HEK293 (cell line): Measurements from ENCODE around the gene MRPS11.

Experiments used
- FEZF1 ChIP-seq: fragments of 450-650 bp; formaldehyde crosslinking; IDR thresholded peaks from 2 replicates; pipeline ENCODE4 v1.5.1; 2016; ENCODE audit warnings: missing biosample characterization, missing genetic modification characterization
- KLF1 ChIP-seq: fragments of 450-650 bp; formaldehyde crosslinking; IDR thresholded peaks from 2 replicates; pipeline ENCODE4 v1.5.1; 2016; ENCODE audit warnings: missing biosample characterization, missing genetic modification characterization
- KLF7 ChIP-seq: fragments of 450-650 bp; formaldehyde crosslinking; IDR thresholded peaks from 2 replicates; pipeline ENCODE4 v1.5.1; 2016; ENCODE audit warnings: missing biosample characterization, missing genetic modification characterization, borderline replicate concordance
- MEIS1 ChIP-seq: sonication (generic); formaldehyde crosslinking; IDR thresholded peaks from 2 replicates; pipeline ENCODE4 v1.8.1; 2022; ENCODE audit warnings: missing genetic modification reagents, mild to moderate bottlenecking, borderline replicate concordance
- SETDB1 ChIP-seq: IDR thresholded peaks from one replicate; pipeline ENCODE4 v1.6.1; 2017; ENCODE audit warnings: mild to moderate bottlenecking, low read length, moderate library complexity, mixed read lengths; ENCODE audit not compliant: insufficient read length
- SP3 ChIP-seq: fragments of 450-650 bp; formaldehyde crosslinking; IDR thresholded peaks from 2 replicates; pipeline ENCODE4 v1.5.1; 2016; ENCODE audit warnings: missing biosample characterization, missing genetic modification characterization
- ZFHX2 ChIP-seq: fragments of 450-650 bp; formaldehyde crosslinking; conservative IDR thresholded peaks from 2 replicates; pipeline ENCODE4 v1.5.1; 2016; ENCODE audit warnings: missing biosample characterization, missing genetic modification characterization
- ZNF112 ChIP-seq: fragments of 450-650 bp; formaldehyde crosslinking; IDR thresholded peaks from 2 replicates; pipeline ENCODE4 v1.5.0; 2017; ENCODE audit warnings: missing biosample characterization, missing genetic modification characterization
- ZNF155 ChIP-seq: fragments of 450-650 bp; formaldehyde crosslinking; IDR thresholded peaks from 2 replicates; pipeline ENCODE4 v1.5.1; 2016; ENCODE audit warnings: missing biosample characterization, missing genetic modification characterization
- ZNF184 ChIP-seq: fragments of 450-650 bp; IDR thresholded peaks from 2 replicates; pipeline ENCODE4 v1.5.1; 2018; ENCODE audit warnings: missing biosample characterization, mild to moderate bottlenecking, missing genetic modification characterization
- ZNF239 ChIP-seq: fragments of 450-650 bp; formaldehyde crosslinking; IDR thresholded peaks from 2 replicates; pipeline ENCODE4 v1.5.1; 2016; ENCODE audit warnings: missing biosample characterization, missing genetic modification characterization
- ZNF501 ChIP-seq: fragments of 450-650 bp; formaldehyde crosslinking; IDR thresholded peaks from 2 replicates; pipeline ENCODE4 v1.5.1; 2016; ENCODE audit warnings: missing biosample characterization, missing genetic modification characterization
- ZNF529 ChIP-seq: fragments of 450-650 bp; formaldehyde crosslinking; IDR thresholded peaks from 2 replicates; pipeline ENCODE4 v1.5.1; 2017; ENCODE audit warnings: missing genetic modification characterization, missing biosample characterization; ENCODE audit not compliant: insufficient replicate concordance
- ZNF677 ChIP-seq: fragments of 450-650 bp; IDR thresholded peaks from 2 replicates; pipeline ENCODE4 v1.5.0; 2018; ENCODE audit warnings: missing biosample characterization, mild to moderate bottlenecking, missing genetic modification characterization, moderate library complexity
- ZNF785 ChIP-seq: fragments of 450-650 bp; formaldehyde crosslinking; IDR thresholded peaks from 2 replicates; pipeline ENCODE4 v1.5.1; 2016; ENCODE audit warnings: missing biosample characterization, missing genetic modification characterization
- TF ChIP-seq, protein P1 (sequence below): fragments of 450-650 bp; formaldehyde crosslinking; IDR thresholded peaks from 2 replicates; pipeline ENCODE4 v1.5.1; 2016; ENCODE audit warnings: missing biosample characterization, missing genetic modification characterization, low read depth
- TF ChIP-seq, protein P2 (sequence below): fragments of 450-650 bp; formaldehyde crosslinking; IDR thresholded peaks from 2 replicates; pipeline ENCODE4 v1.5.1; 2016; ENCODE audit warnings: missing biosample characterization, missing genetic modification characterization
- TF ChIP-seq, protein P3 (sequence below): fragments of 450-650 bp; formaldehyde crosslinking; IDR thresholded peaks from 2 replicates; pipeline ENCODE4 v1.5.1; 2016; ENCODE audit warnings: missing biosample characterization, missing genetic modification characterization, low read depth
- TF ChIP-seq, protein P4 (sequence below): fragments of 450-650 bp; formaldehyde crosslinking; conservative IDR thresholded peaks from 2 replicates; pipeline ENCODE4 v1.5.1; 2016; ENCODE audit warnings: low read depth, missing biosample characterization, missing genetic modification characterization
- TF ChIP-seq, protein P5 (sequence below): fragments of 450-650 bp; formaldehyde crosslinking; IDR thresholded peaks from 2 replicates; pipeline ENCODE4 v1.5.1; 2016; ENCODE audit warnings: missing biosample characterization, missing genetic modification characterization
- TF ChIP-seq, protein P6 (sequence below): fragments of 450-650 bp; formaldehyde crosslinking; IDR thresholded peaks from 2 replicates; pipeline ENCODE4 v1.5.1; 2017; ENCODE audit warnings: missing biosample characterization, mild to moderate bottlenecking, missing genetic modification characterization, moderate library complexity
- TF ChIP-seq, protein P7 (sequence below): fragments of 450-650 bp; IDR thresholded peaks from 2 replicates; pipeline ENCODE4 v1.5.1; 2018; ENCODE audit warnings: missing biosample characterization, mild to moderate bottlenecking, missing genetic modification characterization

The MRPS11 gene

DNA sequence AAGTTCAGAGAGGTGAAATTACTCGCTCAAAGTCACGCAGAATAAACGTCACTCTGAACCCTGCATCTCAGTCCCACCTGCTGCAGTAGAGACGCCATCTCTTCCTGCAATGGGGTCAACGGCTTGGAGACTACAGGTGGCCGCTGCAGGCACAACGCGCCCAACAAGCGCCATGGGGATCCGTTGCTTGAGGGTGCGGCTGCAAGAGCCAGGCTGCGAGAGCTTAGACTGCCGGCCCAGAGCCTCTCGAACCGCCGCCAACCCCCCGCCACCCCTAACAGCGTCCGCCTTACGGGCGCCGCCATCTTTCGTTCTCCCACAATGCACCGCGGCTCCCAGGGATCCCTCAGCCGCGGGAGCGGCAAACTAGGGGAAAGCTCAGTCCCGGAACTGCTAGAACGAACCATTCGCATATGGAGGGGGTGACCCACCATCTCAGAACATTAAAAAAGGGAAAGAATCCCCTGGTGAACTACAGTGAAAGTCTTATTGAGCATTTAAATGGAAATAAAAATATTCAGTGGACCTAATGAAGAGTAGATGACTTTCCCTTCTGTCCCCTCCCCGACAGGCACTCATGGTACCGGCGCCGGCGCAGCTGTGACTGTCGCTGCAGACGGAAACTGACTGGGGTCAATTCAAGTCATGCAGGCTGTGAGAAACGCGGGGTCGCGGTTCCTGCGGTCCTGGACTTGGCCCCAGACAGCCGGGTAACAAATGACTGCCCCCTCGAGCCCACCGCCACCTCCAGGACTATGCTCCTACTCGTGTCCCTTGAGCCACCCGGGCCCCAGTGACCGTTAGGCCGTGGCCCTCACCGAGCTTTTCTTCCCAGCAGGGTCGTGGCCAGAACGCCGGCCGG lies at the start of gene MRPS11, which contains the start of gene MRPL46 (continued):
- TF ChIP-seq, protein P1, sequence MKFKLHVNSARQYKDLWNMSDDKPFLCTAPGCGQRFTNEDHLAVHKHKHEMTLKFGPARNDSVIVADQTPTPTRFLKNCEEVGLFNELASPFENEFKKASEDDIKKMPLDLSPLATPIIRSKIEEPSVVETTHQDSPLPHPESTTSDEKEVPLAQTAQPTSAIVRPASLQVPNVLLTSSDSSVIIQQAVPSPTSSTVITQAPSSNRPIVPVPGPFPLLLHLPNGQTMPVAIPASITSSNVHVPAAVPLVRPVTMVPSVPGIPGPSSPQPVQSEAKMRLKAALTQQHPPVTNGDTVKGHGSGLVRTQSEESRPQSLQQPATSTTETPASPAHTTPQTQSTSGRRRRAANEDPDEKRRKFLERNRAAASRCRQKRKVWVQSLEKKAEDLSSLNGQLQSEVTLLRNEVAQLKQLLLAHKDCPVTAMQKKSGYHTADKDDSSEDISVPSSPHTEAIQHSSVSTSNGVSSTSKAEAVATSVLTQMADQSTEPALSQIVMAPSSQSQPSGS (tag by site-specific recombination) = 0 out of 2 replicates have a peak, but pooled peaks have one; percentile 9
- TF ChIP-seq ZNF529 = no peak
- TF ChIP-seq ZNF501 (tag by site-specific recombination) = peak; percentile 68
- TF ChIP-seq, protein P2, sequence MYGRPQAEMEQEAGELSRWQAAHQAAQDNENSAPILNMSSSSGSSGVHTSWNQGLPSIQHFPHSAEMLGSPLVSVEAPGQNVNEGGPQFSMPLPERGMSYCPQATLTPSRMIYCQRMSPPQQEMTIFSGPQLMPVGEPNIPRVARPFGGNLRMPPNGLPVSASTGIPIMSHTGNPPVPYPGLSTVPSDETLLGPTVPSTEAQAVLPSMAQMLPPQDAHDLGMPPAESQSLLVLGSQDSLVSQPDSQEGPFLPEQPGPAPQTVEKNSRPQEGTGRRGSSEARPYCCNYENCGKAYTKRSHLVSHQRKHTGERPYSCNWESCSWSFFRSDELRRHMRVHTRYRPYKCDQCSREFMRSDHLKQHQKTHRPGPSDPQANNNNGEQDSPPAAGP (tag by site-specific recombination) = peak; percentile 31; the same call in 1 of the 2 replicates
- peak; percentile 42 for TF ChIP-seq SP3 (tag by site-specific recombination)
- TF ChIP-seq, protein P3, sequence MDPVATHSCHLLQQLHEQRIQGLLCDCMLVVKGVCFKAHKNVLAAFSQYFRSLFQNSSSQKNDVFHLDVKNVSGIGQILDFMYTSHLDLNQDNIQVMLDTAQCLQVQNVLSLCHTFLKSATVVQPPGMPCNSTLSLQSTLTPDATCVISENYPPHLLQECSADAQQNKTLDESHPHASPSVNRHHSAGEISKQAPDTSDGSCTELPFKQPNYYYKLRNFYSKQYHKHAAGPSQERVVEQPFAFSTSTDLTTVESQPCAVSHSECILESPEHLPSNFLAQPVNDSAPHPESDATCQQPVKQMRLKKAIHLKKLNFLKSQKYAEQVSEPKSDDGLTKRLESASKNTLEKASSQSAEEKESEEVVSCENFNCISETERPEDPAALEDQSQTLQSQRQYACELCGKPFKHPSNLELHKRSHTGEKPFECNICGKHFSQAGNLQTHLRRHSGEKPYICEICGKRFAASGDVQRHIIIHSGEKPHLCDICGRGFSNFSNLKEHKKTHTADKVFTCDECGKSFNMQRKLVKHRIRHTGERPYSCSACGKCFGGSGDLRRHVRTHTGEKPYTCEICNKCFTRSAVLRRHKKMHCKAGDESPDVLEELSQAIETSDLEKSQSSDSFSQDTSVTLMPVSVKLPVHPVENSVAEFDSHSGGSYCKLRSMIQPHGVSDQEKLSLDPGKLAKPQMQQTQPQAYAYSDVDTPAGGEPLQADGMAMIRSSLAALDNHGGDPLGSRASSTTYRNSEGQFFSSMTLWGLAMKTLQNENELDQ (tag by site-specific recombination) = no peak
- no peak for TF ChIP-seq ZNF677
- TF ChIP-seq, protein P4, sequence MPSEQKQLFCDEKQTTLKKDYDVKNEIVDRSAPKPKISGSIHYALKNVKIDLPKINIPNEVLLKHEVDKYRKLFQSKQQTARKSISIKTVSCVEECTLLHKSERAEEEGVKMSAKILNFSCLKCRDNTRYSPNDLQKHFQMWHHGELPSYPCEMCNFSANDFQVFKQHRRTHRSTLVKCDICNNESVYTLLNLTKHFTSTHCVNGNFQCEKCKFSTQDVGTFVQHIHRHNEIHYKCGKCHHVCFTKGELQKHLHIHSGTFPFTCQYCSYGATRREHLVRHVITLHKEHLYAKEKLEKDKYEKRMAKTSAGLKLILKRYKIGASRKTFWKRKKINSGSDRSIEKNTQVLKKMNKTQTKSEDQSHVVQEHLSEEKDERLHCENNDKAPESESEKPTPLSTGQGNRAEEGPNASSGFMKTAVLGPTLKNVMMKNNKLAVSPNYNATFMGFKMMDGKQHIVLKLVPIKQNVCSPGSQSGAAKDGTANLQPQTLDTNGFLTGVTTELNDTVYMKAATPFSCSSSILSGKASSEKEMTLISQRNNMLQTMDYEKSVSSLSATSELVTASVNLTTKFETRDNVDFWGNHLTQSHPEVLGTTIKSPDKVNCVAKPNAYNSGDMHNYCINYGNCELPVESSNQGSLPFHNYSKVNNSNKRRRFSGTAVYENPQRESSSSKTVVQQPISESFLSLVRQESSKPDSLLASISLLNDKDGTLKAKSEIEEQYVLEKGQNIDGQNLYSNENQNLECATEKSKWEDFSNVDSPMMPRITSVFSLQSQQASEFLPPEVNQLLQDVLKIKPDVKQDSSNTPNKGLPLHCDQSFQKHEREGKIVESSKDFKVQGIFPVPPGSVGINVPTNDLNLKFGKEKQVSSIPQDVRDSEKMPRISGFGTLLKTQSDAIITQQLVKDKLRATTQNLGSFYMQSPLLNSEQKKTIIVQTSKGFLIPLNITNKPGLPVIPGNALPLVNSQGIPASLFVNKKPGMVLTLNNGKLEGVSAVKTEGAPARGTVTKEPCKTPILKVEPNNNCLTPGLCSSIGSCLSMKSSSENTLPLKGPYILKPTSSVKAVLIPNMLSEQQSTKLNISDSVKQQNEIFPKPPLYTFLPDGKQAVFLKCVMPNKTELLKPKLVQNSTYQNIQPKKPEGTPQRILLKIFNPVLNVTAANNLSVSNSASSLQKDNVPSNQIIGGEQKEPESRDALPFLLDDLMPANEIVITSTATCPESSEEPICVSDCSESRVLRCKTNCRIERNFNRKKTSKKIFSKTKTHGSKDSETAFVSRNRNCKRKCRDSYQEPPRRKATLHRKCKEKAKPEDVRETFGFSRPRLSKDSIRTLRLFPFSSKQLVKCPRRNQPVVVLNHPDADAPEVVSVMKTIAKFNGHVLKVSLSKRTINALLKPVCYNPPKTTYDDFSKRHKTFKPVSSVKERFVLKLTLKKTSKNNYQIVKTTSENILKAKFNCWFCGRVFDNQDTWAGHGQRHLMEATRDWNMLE = peak; percentile 58
- no peak for TF ChIP-seq KLF7 (tag by site-specific recombination)
- TF ChIP-seq, protein P5, sequence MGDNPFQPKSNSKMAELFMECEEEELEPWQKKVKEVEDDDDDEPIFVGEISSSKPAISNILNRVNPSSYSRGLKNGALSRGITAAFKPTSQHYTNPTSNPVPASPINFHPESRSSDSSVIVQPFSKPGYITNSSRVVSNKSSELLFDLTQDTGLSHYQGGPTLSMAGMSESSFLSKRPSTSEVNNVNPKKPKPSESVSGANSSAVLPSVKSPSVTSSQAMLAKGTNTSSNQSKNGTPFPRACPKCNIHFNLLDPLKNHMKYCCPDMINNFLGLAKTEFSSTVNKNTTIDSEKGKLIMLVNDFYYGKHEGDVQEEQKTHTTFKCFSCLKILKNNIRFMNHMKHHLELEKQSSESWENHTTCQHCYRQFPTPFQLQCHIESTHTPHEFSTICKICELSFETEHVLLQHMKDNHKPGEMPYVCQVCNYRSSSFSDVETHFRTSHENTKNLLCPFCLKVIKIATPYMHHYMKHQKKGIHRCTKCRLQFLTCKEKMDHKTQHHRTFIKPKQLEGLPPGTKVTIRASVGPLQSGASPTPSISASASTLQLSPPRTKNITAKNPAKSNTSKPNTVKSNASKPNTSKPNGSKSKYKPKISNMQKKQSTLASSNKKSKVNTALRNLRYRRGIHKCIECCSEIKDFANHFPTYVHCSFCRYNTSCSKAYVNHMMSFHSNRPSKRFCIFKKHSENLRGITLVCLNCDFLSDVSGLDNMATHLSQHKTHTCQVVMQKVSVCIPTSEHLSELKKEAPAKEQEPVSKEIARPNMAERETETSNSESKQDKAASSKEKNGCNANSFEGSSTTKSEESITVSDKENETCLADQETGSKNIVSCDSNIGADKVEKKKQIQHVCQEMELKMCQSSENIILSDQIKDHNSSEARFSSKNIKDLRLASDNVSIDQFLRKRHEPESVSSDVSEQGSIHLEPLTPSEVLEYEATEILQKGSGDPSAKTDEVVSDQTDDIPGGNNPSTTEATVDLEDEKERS (tag by site-specific recombination) = no peak
- TF ChIP-seq MEIS1 (CRISPR knock-in tag) = no peak
- no peak for TF ChIP-seq ZNF239 (tag by site-specific recombination)
- TF ChIP-seq ZNF155 (tag by site-specific recombination) = no peak
- TF ChIP-seq ZNF785 (tag by site-specific recombination) = no peak
- TF ChIP-seq, protein P6, sequence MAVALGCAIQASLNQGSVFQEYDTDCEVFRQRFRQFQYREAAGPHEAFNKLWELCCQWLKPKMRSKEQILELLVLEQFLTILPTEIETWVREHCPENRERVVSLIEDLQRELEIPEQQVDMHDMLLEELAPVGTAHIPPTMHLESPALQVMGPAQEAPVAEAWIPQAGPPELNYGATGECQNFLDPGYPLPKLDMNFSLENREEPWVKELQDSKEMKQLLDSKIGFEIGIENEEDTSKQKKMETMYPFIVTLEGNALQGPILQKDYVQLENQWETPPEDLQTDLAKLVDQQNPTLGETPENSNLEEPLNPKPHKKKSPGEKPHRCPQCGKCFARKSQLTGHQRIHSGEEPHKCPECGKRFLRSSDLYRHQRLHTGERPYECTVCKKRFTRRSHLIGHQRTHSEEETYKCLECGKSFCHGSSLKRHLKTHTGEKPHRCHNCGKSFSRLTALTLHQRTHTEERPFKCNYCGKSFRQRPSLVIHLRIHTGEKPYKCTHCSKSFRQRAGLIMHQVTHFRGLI = peak; percentile 29; the same call in 1 of the 2 replicates
- no peak for TF ChIP-seq FEZF1 (tag by site-specific recombination)
- no peak for TF ChIP-seq KLF1 (tag by site-specific recombination)
- TF ChIP-seq ZNF184 (tag by site-specific recombination) = no peak; the same call in 1 of the 2 replicates
- TF ChIP-seq SETDB1 = no peak
- TF ChIP-seq ZFHX2 (tag by site-specific recombination) = no peak
- TF ChIP-seq, protein P7, sequence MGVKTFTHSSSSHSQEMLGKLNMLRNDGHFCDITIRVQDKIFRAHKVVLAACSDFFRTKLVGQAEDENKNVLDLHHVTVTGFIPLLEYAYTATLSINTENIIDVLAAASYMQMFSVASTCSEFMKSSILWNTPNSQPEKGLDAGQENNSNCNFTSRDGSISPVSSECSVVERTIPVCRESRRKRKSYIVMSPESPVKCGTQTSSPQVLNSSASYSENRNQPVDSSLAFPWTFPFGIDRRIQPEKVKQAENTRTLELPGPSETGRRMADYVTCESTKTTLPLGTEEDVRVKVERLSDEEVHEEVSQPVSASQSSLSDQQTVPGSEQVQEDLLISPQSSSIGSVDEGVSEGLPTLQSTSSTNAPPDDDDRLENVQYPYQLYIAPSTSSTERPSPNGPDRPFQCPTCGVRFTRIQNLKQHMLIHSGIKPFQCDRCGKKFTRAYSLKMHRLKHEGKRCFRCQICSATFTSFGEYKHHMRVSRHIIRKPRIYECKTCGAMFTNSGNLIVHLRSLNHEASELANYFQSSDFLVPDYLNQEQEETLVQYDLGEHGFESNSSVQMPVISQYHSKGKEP = peak; percentile 68
- TF ChIP-seq ZNF112 (tag by site-specific recombination) = no peak
